22Rv1 (cell line): Measurements from ENCODE around the gene TWIST2.

ENCODE experiments used
- H3K27ac ChIP-seq: fragments of 450-650 bp; 2 replicates; pipeline ENCODE4 v1.5.1; 2017
- ZFX ChIP-seq: fragments of 450-650 bp; IDR thresholded peaks from 2 replicates; pipeline ENCODE4 v1.6.1; 2017; ENCODE audit warnings: antibody characterized with exemption, borderline replicate concordance
- TF ChIP-seq, protein P1 (sequence below): fragments of 450-650 bp; IDR thresholded peaks from 2 replicates; pipeline ENCODE4 v1.5.1; 2017; ENCODE audit warnings: mild to moderate bottlenecking

Gene TWIST2

DNA sequence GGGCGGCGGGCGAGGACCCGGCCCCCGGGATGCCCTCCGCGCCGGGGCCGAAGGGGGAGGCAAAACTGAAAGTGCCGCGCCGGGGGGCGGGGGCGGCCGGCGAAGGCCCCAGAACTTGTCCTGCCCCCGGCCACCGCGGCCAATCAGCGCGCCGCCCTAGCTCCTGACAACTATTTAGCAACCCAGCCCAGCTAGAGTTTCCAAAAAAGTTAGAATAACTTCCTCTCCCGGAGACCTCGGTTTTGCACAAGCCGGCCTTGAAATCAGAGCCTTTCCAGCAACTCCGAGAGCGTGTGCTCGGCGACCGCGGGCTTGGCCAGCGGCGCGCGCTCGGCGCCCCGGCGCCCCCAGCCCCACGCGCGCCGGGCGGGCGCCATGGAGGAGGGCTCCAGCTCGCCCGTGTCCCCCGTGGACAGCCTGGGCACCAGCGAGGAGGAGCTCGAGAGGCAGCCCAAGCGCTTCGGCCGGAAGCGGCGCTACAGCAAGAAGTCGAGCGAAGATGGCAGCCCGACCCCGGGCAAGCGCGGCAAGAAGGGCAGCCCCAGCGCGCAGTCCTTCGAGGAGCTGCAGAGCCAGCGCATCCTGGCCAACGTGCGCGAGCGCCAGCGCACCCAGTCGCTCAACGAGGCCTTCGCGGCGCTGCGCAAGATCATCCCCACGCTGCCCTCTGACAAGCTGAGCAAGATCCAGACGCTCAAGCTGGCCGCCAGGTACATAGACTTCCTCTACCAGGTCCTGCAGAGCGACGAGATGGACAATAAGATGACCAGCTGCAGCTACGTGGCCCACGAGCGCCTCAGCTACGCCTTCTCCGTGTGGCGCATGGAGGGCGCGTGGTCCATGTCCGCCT is at the start of gene TWIST2:
Gene TWIST2, plus strand, starts transcription at position 245 of the 850 bp plus-strand sequence. Its CDS starts 131 bp downstream, at position 376.
- TF ChIP-seq ZFX: no peak
- TF ChIP-seq, protein P1, sequence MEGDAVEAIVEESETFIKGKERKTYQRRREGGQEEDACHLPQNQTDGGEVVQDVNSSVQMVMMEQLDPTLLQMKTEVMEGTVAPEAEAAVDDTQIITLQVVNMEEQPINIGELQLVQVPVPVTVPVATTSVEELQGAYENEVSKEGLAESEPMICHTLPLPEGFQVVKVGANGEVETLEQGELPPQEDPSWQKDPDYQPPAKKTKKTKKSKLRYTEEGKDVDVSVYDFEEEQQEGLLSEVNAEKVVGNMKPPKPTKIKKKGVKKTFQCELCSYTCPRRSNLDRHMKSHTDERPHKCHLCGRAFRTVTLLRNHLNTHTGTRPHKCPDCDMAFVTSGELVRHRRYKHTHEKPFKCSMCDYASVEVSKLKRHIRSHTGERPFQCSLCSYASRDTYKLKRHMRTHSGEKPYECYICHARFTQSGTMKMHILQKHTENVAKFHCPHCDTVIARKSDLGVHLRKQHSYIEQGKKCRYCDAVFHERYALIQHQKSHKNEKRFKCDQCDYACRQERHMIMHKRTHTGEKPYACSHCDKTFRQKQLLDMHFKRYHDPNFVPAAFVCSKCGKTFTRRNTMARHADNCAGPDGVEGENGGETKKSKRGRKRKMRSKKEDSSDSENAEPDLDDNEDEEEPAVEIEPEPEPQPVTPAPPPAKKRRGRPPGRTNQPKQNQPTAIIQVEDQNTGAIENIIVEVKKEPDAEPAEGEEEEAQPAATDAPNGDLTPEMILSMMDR: no peak
- H3K27ac ChIP-seq: no peak within 1 kb of the TSS

DNA sequence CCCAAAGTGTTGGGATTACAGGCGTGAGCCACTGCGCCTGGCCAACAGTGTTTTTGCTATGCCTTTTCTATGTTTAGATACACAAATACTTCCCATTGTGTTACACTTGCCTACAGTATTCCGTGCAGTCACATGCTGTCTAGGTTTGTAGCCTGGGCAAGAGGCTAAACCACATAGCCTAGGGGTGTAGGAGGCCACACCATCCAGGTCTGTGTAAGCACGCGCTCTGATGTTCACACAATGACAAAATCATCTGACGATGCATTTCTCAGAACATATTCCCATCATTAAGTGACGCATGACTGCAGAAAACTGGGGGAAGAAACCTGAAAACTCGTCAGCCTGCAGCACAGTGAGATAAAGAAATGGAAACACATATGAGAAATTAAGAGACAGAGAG is 46.1 kb upstream of the TWIST2 start:
- no peak overlapping the region for H3K27ac ChIP-seq
- TF ChIP-seq, protein P1: no peak
- no peak for TF ChIP-seq ZFX

DNA sequence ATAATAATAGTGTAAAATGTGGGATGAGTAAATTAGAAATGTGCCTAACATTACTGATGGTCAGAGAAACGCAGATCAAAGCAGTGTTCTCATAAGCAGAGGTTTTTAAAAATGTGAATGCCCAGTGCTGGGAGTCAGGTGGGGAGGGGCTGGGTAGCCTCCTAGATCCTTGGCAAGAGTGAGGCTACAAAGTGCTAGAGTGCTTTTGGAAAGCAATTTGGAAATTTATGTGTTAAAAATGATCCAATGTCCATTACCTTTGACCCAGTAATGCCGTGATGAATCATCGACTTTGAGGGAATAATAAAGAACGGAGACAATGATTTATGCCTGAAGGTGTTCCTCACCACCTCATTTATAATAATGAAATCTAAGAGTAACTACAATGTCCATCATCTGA is 44.9 kb upstream of the TWIST2 start:
- TF ChIP-seq, protein P1: no peak
- no peak for TF ChIP-seq ZFX
- no peak overlapping the region for H3K27ac ChIP-seq

DNA sequence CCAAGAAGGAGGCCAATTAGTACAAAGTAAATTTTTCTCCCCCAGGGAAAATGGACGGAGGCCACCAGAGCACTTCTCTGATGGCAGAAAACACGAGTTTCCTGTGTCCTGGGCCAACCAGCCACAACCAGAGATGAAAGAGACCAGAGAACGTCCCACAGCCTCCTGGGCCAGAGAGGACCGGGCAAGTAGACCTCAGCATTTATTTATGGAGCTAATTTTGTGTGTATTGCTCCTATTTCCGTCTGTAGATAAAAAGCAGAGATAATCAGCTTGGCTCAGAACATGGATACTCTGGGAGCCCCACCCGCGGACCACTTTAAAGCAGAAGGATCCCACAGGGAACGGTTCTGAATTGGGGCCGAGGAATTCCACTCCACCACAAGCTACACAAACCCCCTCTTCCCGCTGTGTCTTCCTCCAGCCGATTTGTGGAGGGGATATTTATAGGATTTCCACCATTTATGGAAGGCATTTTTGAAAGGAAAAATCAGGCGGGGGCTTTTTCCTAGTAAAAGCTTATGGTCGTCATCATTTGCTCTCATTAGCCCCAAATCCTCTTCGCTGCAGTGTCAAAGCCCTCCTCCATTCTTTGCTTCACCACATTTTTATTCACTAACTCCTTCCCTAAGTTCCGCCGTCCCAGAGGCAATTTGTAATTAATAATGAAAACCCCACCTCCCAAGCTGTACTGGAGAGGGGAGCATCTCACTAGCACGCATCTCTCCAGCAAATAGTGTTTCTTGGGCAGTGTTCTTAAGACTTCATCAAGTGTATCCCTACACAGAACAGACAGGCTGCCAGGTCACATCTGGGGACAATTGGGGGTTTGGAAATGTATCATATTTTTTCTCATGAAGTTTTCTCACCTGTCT is 43.7 kb upstream of the TWIST2 start:
- no peak overlapping the region for H3K27ac ChIP-seq

DNA sequence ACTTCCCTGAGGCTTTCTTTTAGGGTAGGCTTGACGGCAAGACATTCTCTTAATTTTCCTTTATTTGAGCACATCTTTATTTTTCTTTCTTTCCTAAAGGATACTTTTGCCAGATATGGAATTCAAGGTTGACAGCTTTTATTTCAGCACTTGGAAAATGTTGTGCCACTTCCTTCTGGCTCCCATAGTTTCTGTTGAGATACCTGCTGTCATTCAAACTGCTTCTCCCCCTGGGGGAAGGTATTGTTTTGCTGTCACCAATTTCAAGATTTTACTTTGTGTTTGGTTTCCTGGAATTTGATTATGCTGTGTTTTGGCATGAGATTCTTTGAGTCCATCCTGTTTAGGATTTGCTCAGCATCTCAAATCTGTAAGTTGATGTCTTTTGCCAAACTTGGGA is 39.1 kb upstream of the TWIST2 start:
- no peak overlapping the region for H3K27ac ChIP-seq
- TF ChIP-seq ZFX: no peak
- TF ChIP-seq, protein P1: no peak

More for the DNA sequence above, 43.7 kb upstream of the TWIST2 start:
- TF ChIP-seq, protein P1: no peak
- no peak for TF ChIP-seq ZFX

DNA sequence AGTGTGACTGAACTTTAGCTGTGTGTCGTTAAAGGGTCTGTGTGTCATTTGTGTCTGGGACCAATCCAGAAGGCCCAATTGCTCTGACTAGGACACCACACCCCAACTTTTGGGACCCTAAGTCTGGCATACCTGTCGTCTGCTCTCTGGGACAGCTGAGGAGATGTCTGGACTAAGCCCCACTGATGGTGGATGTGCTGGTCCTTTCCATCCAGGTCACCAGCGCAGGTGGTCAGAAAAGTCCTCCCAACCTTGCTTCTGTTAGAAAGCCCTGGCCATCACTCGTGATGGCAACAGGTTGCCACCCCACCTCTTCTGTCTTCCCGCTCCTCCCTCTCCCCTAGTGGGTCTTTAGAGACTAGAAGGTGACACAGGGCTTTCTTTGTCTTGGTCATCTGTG is 37.6 kb upstream of the TWIST2 start:
- no peak overlapping the region for H3K27ac ChIP-seq
- TF ChIP-seq ZFX: no peak
- TF ChIP-seq, protein P1: no peak
